ENCODE measurements around the gene MRPL16. TPM values are rescaled to one million over a fixed set of nuclear protein-coding genes. Genes with fewer than 3 reads are reported as not detected.
"Not testable (repeated sequence)": the region's sequence is repeated elsewhere in the genome, so short reads cannot be mapped to it uniquely, and the experiment has no call there.

MRPL16 gene
- polyA plus RNA-seq, 5 donors = 53.1 to 55.5 (median 53.7) TPM

- no peak for DNase-seq
Observed at GRCh38 chr11:59814021-59814420, 3.4 kb upstream of the MRPL16 start.

- no peak for DNase-seq
Observed at GRCh38 chr11:59813364-59813763, 2.8 kb upstream of the MRPL16 start.

- DNase-seq = no peak
Observed at GRCh38 chr11:59812220-59812619, 1.6 kb upstream of the MRPL16 start.

- no peak for DNase-seq
Observed at GRCh38 chr11:59810911-59811259, 307 bp upstream of the MRPL16 start.

GRCh38 chr11:59807047-59807610 is 3.4 kb downstream of the MRPL16 start:
- no peak for DNase-seq

GRCh38 chr11:59804061-59804460 is 6.5 kb downstream of the MRPL16 start:
- DNase-seq = no peak

- DNase-seq = peak; percentile 38 to 56
Observed at GRCh38 chr11:59802639-59803176, 7.9 kb downstream of the MRPL16 start.

- DNase-seq = no peak
Observed at GRCh38 chr11:59801981-59802638, 8.5 kb downstream of the MRPL16 start.

GRCh38 chr11:59801160-59801706 is 9.3 kb downstream of the MRPL16 start:
- DNase-seq = no peak

- no peak for DNase-seq
Observed at GRCh38 chr11:59800390-59801025, 10.1 kb downstream of the MRPL16 start.

- DNase-seq = no peak
Observed at GRCh38 chr11:59794417-59794816, 16.2 kb downstream of the MRPL16 start.

GRCh38 chr11:59792507-59792906 is 18.1 kb downstream of the MRPL16 start:
- DNase-seq = no peak

GRCh38 chr11:59791639-59792038 is 18.9 kb downstream of the MRPL16 start:
- DNase-seq = no peak

GRCh38 chr11:59787816-59788215 is 22.8 kb downstream of the MRPL16 start:
- no peak for DNase-seq

GRCh38 chr11:59787255-59787588 is 23.4 kb downstream of the MRPL16 start:
- DNase-seq = no peak

GRCh38 chr11:59785818-59786217 is 24.8 kb downstream of the MRPL16 start:
- no peak for DNase-seq

GRCh38 chr11:59784441-59784840 is 26.1 kb downstream of the MRPL16 start:
- not testable (repeated sequence) for DNase-seq

GRCh38 chr11:59783632-59784090 is 26.9 kb downstream of the MRPL16 start:
- DNase-seq = no peak

- no peak for DNase-seq
Observed at GRCh38 chr11:59782080-59782479, 28.5 kb downstream of the MRPL16 start.

GRCh38 chr11:59779487-59779886 is 31.1 kb downstream of the MRPL16 start:
- no peak for DNase-seq

GRCh38 chr11:59778122-59778521 is 32.5 kb downstream of the MRPL16 start:
- no peak for DNase-seq

GRCh38 chr11:59777104-59777503 is 33.5 kb downstream of the MRPL16 start:
- DNase-seq = no peak
